RWPE2 (cell line): Measurements from ENCODE around the gene TMEM106A.
"Not testable (repeated sequence)": the region's sequence is repeated elsewhere in the genome, so short reads cannot be mapped to it uniquely, and the experiment has no call there.

Experiments used
- ATAC-seq: fragments of 200-7000 bp; cut with Tn5 transposase; 3 replicates; pipeline ENCODE4 v1.9.1; 2021; ENCODE audit warnings: low read depth
- DNase-seq: peaks from one replicate; pipeline ENCODE4 v3.0.0-alpha.2; 2020; ENCODE audit warnings: low spot score
- H3K27ac ChIP-seq: fragments of 450-650 bp; 2 replicates; pipeline ENCODE4 v1.5.1; 2017; ENCODE audit warnings: mild to moderate bottlenecking; ENCODE audit not compliant: poor library complexity, severe bottlenecking
- H3K27me3 ChIP-seq: fragments of 250-450 bp; sonication (Bioruptor Pico); 2 replicates; pipeline ENCODE4 v1.5.1; 2021; ENCODE audit warnings: mild to moderate bottlenecking, moderate library complexity; ENCODE audit not compliant: insufficient read depth, poor library complexity, severe bottlenecking
- H3K36me3 ChIP-seq: fragments of 250-450 bp; sonication (Bioruptor Pico); 2 replicates; pipeline ENCODE4 v1.5.1; 2020; ENCODE audit warnings: low read depth, mild to moderate bottlenecking, moderate library complexity
- H3K4me1 ChIP-seq: fragments of 250-450 bp; sonication (Bioruptor Pico); 2 replicates; pipeline ENCODE4 v1.5.1; 2021; ENCODE audit warnings: mild to moderate bottlenecking, moderate library complexity; ENCODE audit not compliant: insufficient read depth, poor library complexity, severe bottlenecking
- H3K4me3 ChIP-seq: fragments of 250-450 bp; sonication (Bioruptor Pico); 2 replicates; pipeline ENCODE4 v1.5.1; 2021; ENCODE audit warnings: mild to moderate bottlenecking, moderate library complexity; ENCODE audit not compliant: severe bottlenecking
- H3K9me3 ChIP-seq: fragments of 250-450 bp; sonication (Bioruptor Pico); 2 replicates; pipeline ENCODE4 v1.5.1; 2021; ENCODE audit warnings: mild to moderate bottlenecking, moderate library complexity; ENCODE audit not compliant: severe bottlenecking
- TF ChIP-seq, protein P1 (sequence below): fragments of 450-650 bp; IDR thresholded peaks from one replicate; pipeline ENCODE4 v1.5.1; 2017; ENCODE audit warnings: mild to moderate bottlenecking, moderate library complexity; ENCODE audit not compliant: poor library complexity, severe bottlenecking

TMEM106A gene, protein sequence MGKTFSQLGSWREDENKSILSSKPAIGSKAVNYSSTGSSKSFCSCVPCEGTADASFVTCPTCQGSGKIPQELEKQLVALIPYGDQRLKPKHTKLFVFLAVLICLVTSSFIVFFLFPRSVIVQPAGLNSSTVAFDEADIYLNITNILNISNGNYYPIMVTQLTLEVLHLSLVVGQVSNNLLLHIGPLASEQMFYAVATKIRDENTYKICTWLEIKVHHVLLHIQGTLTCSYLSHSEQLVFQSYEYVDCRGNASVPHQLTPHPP

DNA sequence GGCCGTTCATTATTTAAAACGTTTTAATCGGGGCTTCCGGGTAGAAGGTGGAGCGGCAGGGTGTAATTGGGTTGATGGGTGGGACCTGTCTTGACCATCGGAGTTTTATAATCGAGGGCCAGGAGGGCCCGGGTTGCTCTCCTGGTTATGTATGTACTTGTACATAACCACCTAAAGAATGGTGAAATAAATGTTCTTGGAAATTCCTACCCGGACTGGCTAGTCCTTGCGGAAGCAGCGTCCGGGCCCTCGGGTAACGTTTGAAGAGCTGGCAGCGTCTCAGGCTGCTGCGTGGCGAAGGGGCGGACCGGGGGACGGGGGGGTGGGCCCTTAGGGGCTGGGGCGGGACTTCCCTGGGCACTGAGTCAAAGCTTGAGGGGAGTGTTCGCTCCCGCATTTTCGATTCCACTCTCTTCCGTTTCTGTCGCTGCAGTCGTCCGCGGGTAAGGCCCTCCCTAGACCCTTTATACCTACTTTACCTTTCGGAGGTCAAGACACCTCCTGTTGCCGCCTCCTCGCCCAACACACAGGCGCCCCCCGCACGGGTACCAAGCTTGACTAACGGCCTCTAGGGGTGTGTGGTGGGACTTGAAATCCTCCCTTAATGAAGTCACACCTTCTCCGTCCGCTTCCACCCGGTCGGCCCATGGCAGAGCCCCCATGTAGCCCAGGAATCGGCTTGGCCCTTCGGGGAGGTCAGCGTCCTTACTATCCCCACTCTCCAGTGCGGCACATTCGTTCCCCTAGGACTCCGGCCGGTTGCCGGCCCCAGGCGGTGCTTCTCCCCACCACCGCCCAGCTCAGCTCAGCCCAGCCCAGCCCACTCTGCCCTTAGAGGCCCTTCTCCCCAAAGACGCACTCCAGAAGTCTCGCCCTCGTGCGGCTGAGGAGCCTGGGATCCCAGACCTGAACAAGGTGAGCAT lies at the start of gene TMEM106A:
Gene TMEM106A (plus strand): TSS at position 396 of the 923 bp plus-strand sequence. CDS start 1,167 bp downstream, outside the sequence.
- DNase-seq (peak; percentile 85), ATAC-seq (peak; percentile 82)
- H3K9me3 ChIP-seq: no peaks in the 10 kb centered on the region
- peak within 1 kb of the TSS; percentile 39 for H3K4me3 ChIP-seq
- TF ChIP-seq, protein P1, sequence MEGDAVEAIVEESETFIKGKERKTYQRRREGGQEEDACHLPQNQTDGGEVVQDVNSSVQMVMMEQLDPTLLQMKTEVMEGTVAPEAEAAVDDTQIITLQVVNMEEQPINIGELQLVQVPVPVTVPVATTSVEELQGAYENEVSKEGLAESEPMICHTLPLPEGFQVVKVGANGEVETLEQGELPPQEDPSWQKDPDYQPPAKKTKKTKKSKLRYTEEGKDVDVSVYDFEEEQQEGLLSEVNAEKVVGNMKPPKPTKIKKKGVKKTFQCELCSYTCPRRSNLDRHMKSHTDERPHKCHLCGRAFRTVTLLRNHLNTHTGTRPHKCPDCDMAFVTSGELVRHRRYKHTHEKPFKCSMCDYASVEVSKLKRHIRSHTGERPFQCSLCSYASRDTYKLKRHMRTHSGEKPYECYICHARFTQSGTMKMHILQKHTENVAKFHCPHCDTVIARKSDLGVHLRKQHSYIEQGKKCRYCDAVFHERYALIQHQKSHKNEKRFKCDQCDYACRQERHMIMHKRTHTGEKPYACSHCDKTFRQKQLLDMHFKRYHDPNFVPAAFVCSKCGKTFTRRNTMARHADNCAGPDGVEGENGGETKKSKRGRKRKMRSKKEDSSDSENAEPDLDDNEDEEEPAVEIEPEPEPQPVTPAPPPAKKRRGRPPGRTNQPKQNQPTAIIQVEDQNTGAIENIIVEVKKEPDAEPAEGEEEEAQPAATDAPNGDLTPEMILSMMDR: peak; percentile 32
- H3K36me3 ChIP-seq: peaks cover 33% of the 10 kb centered on the region
- peak within 1 kb of the TSS; percentile 70 for H3K27ac ChIP-seq
- no peaks in the 10 kb centered on the region for H3K27me3 ChIP-seq
- peaks cover 11% of the 10 kb centered on the region for H3K4me1 ChIP-seq

DNA sequence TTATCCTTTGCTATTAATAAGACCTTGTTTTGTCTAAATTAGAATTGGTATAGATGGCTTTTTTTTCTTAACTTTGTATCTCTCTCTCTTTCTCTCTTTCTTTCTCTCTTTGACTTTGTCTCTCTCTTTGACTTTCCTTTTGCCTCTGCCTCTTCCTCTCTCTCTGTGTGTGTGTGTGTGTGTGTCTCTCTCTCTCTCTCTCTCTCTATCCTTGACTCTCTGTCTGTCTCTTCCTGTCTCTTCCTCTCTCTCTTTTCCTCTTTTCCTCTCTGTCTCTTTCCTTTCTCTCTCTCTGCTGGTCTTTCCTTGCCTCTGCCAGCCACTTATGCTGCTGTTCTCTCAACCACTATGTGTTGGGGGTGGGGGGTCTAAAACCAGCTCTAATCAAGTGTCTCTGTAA lies 45.7 kb upstream of the TMEM106A start:
- not testable (repeated sequence) for ATAC-seq, H3K36me3 ChIP-seq, H3K4me1 ChIP-seq, H3K27ac ChIP-seq, H3K27me3 ChIP-seq, DNase-seq, H3K4me3 ChIP-seq, H3K9me3 ChIP-seq

DNA sequence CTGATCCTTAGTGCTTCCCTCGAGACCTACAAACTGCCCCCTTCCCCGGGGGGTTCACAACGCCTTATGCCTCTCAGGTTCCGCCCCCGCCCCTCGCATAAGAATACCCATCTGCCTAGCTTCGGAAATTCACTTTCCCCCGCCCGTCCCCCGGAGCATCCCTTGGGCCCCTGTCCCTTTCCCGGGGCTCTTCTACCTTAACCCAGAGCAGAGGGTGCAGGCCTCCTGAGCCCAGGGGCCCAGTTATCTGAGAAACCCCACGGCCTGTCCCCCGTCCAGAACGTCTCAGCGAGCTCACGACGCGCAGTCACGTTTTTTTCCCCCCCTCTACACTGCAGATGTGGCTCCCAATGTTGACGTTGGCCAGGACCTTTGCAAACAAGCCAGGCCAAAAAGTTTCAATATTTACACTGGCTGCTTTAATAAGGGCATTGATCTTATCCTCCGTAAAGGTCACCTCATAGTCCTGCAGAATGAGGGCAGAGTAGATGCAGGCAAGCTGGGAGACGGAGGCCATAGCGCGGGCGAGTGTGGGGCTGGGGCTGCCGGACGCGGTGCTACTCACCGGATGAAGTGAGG lies 42.0 kb upstream of the TMEM106A start:
- TF ChIP-seq, protein P1: no peak
- peaks cover 9% of the 10 kb centered on the region for H3K36me3 ChIP-seq
- H3K27me3 ChIP-seq: no peaks in the 10 kb centered on the region
- peak overlapping the region; percentile 96 for H3K27ac ChIP-seq
- peak; percentile 24 for ATAC-seq
- H3K4me1 ChIP-seq: peaks cover 15% of the 10 kb centered on the region
- H3K4me3 ChIP-seq: peak overlapping the region; percentile 75
- DNase-seq: no peak
- no peaks in the 10 kb centered on the region for H3K9me3 ChIP-seq

DNA sequence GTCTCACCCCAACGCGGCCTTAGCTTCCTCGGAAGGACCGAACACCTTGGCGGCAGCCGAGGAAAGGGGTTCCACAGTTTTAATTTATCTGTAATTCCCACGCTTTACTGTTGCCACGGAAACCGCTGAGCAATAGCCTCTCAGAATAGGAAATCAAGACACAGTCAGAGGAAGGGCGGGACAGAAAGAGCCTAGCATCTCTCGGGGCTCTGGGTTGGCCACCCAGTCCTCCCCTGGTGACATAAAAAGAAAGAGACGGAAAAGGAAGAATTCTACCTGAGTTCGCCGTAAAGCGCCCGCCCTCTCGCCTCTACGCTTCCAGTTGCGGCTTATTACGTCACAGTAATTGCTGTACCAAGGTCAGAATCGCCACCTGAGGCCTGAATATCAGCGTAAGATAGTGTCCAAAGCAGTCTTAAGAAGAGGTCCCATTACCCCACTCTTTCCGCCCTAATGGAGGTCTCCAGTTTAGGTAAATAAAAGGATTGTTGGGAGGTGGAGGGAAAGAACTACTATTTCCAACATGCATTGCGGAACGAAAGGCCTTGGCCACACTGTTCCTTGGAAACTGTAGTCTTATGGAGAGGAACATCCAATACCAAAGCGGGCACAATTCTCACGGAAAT lies 41.4 kb upstream of the TMEM106A start:
- H3K4me3 ChIP-seq: peak overlapping the region; percentile 75
- H3K36me3 ChIP-seq: peaks cover 10% of the 10 kb centered on the region
- H3K27ac ChIP-seq: peak overlapping the region; percentile 96
- ATAC-seq: peak; percentile 77
- peaks cover 17% of the 10 kb centered on the region for H3K4me1 ChIP-seq
- no peaks in the 10 kb centered on the region for H3K27me3 ChIP-seq
- H3K9me3 ChIP-seq: no peaks in the 10 kb centered on the region
- TF ChIP-seq, protein P1: no peak
- DNase-seq: peak; percentile 92
